Liver (tissue), 9 donors: Measurements from ENCODE around the gene NECAB2. TPM values are rescaled to one million over a fixed set of nuclear protein-coding genes. Genes with fewer than 3 reads are reported as not detected.

Experiments used
- DNase-seq: peaks from one replicate; pipeline ENCODE4 v3.0.0-alpha.2; 2017; ENCODE audit warnings: low spot score
- H3K27ac ChIP-seq, 2 donors: one replicate each; pipeline ENCODE4 v1.7.0; 2013; ENCODE audit warnings: inconsistent platforms in 2 of 2, low read length in 2 of 2, control low read depth in 1 of 2, low read depth in 1 of 2, mild to moderate bottlenecking in 1 of 2
- H3K27me3 ChIP-seq, 4 donors: one replicate each; pipeline versions ENCODE4 v1.6.1 to v1.7.0; 2013; ENCODE audit warnings: low read length in 3 of 4, inconsistent platforms in 1 of 4, mild to moderate bottlenecking in 1 of 4, moderate library complexity in 1 of 4; ENCODE audit not compliant: control insufficient read depth in 4 of 4, insufficient read depth in 4 of 4
- H3K36me3 ChIP-seq, 4 donors: one replicate each; pipeline versions ENCODE4 v1.6.1 to v1.7.0; 2013; ENCODE audit warnings: low read length in 3 of 4, mild to moderate bottlenecking in 3 of 4, low read depth in 1 of 4, moderate library complexity in 1 of 4; ENCODE audit not compliant: control insufficient read depth in 4 of 4, insufficient read depth in 3 of 4
- H3K4me1 ChIP-seq, 4 donors: one replicate each; pipeline versions ENCODE4 v1.6.1 to v1.7.0; 2013; ENCODE audit warnings: low read length in 3 of 4, mild to moderate bottlenecking in 3 of 4, moderate library complexity in 1 of 4; ENCODE audit not compliant: control insufficient read depth in 4 of 4, insufficient read depth in 4 of 4
- H3K4me3 ChIP-seq, 3 donors: one replicate each; pipeline versions ENCODE4 v1.6.1 to v1.7.0; 2013; ENCODE audit warnings: low read length in 3 of 3, control low read depth in 1 of 3, low read depth in 1 of 3, mild to moderate bottlenecking in 1 of 3
- H3K9ac ChIP-seq, 2 donors: one replicate each; pipeline ENCODE4 v1.7.0; 2013; ENCODE audit warnings: low read length in 2 of 2, mild to moderate bottlenecking in 2 of 2, moderate library complexity in 2 of 2, control low read depth in 1 of 2, low read depth in 1 of 2
- H3K9me3 ChIP-seq, 4 donors: one replicate each; pipeline versions ENCODE4 v1.6.1 to v1.7.0; 2013; ENCODE audit warnings: low read length in 3 of 4; ENCODE audit not compliant: control insufficient read depth in 4 of 4
- CTCF ChIP-seq: fragments of 150-350 bp; IDR thresholded peaks from 2 replicates; pipeline ENCODE4 v1.5.1; 2017; ENCODE audit warnings: improper control_type of control experiment, low read depth, low read length; ENCODE audit not compliant: missing input control
- EGR1 ChIP-seq, 2 donors: IDR thresholded peaks; 2 replicates each; pipeline ENCODE4 v1.6.1; 2016 to 2018; ENCODE audit warnings: antibody characterized with exemption in 2 of 2, low read depth in 2 of 2
- FOXA1 ChIP-seq: IDR thresholded peaks from 2 replicates; pipeline ENCODE4 v1.6.1; 2016; ENCODE audit warnings: antibody characterized with exemption
- FOXA2 ChIP-seq: IDR thresholded peaks from 2 replicates; pipeline ENCODE4 v1.6.1; 2016; ENCODE audit warnings: antibody characterized with exemption
- GABPA ChIP-seq, 2 donors: IDR thresholded peaks in 1 of 2; conservative IDR thresholded peaks in 1 of 2; 2 replicates each; pipeline ENCODE4 v1.6.1; 2016; ENCODE audit warnings: antibody characterized with exemption in 2 of 2, mild to moderate bottlenecking in 1 of 2, moderate library complexity in 1 of 2
- HNF4G ChIP-seq: IDR thresholded peaks from 2 replicates; pipeline ENCODE4 v1.6.1; 2016; ENCODE audit warnings: antibody characterized with exemption
- JUND ChIP-seq, 2 donors: IDR thresholded peaks; 2 replicates each; pipeline ENCODE4 v1.6.1; 2016; ENCODE audit warnings: antibody characterized with exemption in 2 of 2
- MAX ChIP-seq: IDR thresholded peaks from 2 replicates; pipeline ENCODE4 v1.6.1; 2016; ENCODE audit warnings: antibody characterized with exemption
- NR2F2 ChIP-seq: IDR thresholded peaks from 2 replicates; pipeline ENCODE4 v1.6.1; 2016; ENCODE audit warnings: antibody characterized with exemption
- RAD21 ChIP-seq, 2 donors: IDR thresholded peaks; 2 replicates each; pipeline ENCODE4 v1.6.1; 2016; ENCODE audit warnings: antibody characterized with exemption in 2 of 2, mild to moderate bottlenecking in 2 of 2
- REST ChIP-seq: IDR thresholded peaks from 2 replicates; pipeline ENCODE4 v1.6.1; 2016; ENCODE audit warnings: antibody characterized with exemption, mild to moderate bottlenecking
- RXRA ChIP-seq, 2 donors: IDR thresholded peaks; 2 replicates each; pipeline ENCODE4 v1.6.1; 2017 to 2018; ENCODE audit warnings: antibody characterized with exemption in 2 of 2, mild to moderate bottlenecking in 1 of 2
- SP1 ChIP-seq: IDR thresholded peaks from 2 replicates; pipeline ENCODE4 v1.6.1; 2018; ENCODE audit warnings: antibody characterized with exemption, mild to moderate bottlenecking
- TAF1 ChIP-seq: conservative IDR thresholded peaks from 2 replicates; pipeline ENCODE4 v1.6.1; 2016; ENCODE audit warnings: antibody characterized with exemption, mild to moderate bottlenecking
- YY1 ChIP-seq: IDR thresholded peaks from 2 replicates; pipeline ENCODE4 v1.6.1; 2016; ENCODE audit warnings: antibody characterized with exemption, mild to moderate bottlenecking
- ZBTB33 ChIP-seq: IDR thresholded peaks from 2 replicates; pipeline ENCODE4 v1.6.1; 2016; ENCODE audit warnings: antibody characterized with exemption
- WGBS: extraction: QIAGEN DNeasy Blood & Tissue Kit; methylation state at CpG from one replicate; pipeline ENCODE4 v1.1.7; 2013; 5-methylcytosine and 5-hydroxymethylcytosine counted together
- polyA plus RNA-seq, 2 donors: library from polyadenylated mRNA; stranded (reverse) in 1 of 2; unstranded in 1 of 2; fragments of 200-250 nt in 1 of 2; fragments of >200 nt in 1 of 2; fragmentation: Nextera tagmentation in 1 of 2; extraction: Ambion mirVana in 1 of 2; gene quantifications; one replicate each; pipeline versions ENCODE4 v1.2.1 to v1.2.3, GENCODE V29; 2013 to 2015
- total RNA-seq, 2 donors: library from RNA; depleted of rRNA; stranded (reverse); fragments of >200 nt; gene quantifications; one replicate each; pipeline ENCODE4 v1.2.3, GENCODE V29; 2014
- donor health status: healthy.
- donor health status: healthy.
- donor health status: healthy.
- donor health status: healthy.
- donor health status: healthy.

The NECAB2 gene
- total and polyA plus RNA-seq, 4 donors, result 2.7 to 3.8 (median 2.9) TPM; not detected in 1

GRCh38 chr16:84007520-84007919, 39.5 kb downstream of the NECAB2 start:
- Histone ChIP-seq H3K9me3 (no peaks in the 10 kb centered on the region), H3K9ac (no peak overlapping the region), H3K4me1 (no peaks in the 10 kb centered on the region), H3K4me3 (no peak overlapping the region), H3K27me3 (no peaks in the 10 kb centered on the region), H3K27ac (no peak overlapping the region), H3K36me3 (no peaks in the 10 kb centered on the region)
- 82% methylated on average over 4 of the region's 4 CpGs for WGBS
- TF ChIP-seq FOXA1 (no peak), RXRA (IDR thresholded peaks at IDR 0.05) (no peak), YY1 (no peak), SP1 (no peak), CTCF (no peak), GABPA (IDR thresholded peaks at IDR 0.05 in 1 of 2, conservative IDR thresholded peaks at IDR 0.05 in 1 of 2) (no peak)
- DNase-seq, result no peak

- WGBS, result 78% methylated on average over 8 of the region's 8 CpGs
- no peaks in the 10 kb centered on the region for H3K27me3 ChIP-seq
Measured at GRCh38 chr16:84007965-84008364, 39.9 kb downstream of the NECAB2 start.

More at GRCh38 chr16:84007965-84008364, 39.9 kb downstream of the NECAB2 start:
- Histone ChIP-seq H3K27ac (no peak overlapping the region), H3K36me3 (no peaks in the 10 kb centered on the region), H3K4me3 (no peak overlapping the region), H3K9ac (no peak overlapping the region), H3K4me1 (no peaks in the 10 kb centered on the region), H3K9me3 (no peaks in the 10 kb centered on the region)
- DNase-seq, result no peak
- TF ChIP-seq RXRA (IDR thresholded peaks at IDR 0.05) (no peak), HNF4G (no peak), TAF1 (no peak), REST (no peak), YY1 (no peak), FOXA2 (no peak), MAX (no peak), GABPA (IDR thresholded peaks at IDR 0.05 in 1 of 2, conservative IDR thresholded peaks at IDR 0.05 in 1 of 2) (no peak), EGR1 (IDR thresholded peaks at IDR 0.05; ENCODE audit: low read depth in 2 of 2) (no peak), CTCF (no peak), SP1 (no peak), JUND (IDR thresholded peaks at IDR 0.05) (no peak), ZBTB33 (no peak), NR2F2 (no peak), FOXA1 (no peak), RAD21 (IDR thresholded peaks at IDR 0.05) (no peak)
